ENCODE measurements around the gene THEMIS2. TPM values are rescaled to one million over a fixed set of nuclear protein-coding genes. Genes with fewer than 3 reads are reported as not detected.

The THEMIS2 gene
- total RNA-seq, 1 donor from 2014 or later = 0.79 TPM

Other genes starting within 250 kb of the THEMIS2 start
- gene FGR, start 237.4 kb upstream of the THEMIS2 start, total RNA-seq = 0.17 TPM in 1 of 2 replicates, not detected in the other
- gene IFI6, start 200.4 kb upstream of the THEMIS2 start, total RNA-seq = 3,307 and 4,155 TPM in 2 replicates
- 6.1 and 6.2 TPM in 2 replicates for gene FAM76A, start 146.6 kb upstream of the THEMIS2 start, total RNA-seq
- gene STX12, start 99.3 kb upstream of the THEMIS2 start, total RNA-seq = 62.1 and 64.0 TPM in 2 replicates
- gene PPP1R8, start 41.8 kb upstream of the THEMIS2 start, total RNA-seq = 35.6 and 37.6 TPM in 2 replicates
- 18.0 and 19.4 TPM in 2 replicates for gene RPA2, start 42.0 kb downstream of the THEMIS2 start, total RNA-seq
- gene SMPDL3B, start 62.5 kb downstream of the THEMIS2 start, total RNA-seq = 2.2 and 2.5 TPM in 2 replicates
- gene XKR8, start 87.4 kb downstream of the THEMIS2 start, total RNA-seq = 11.3 and 11.4 TPM in 2 replicates
- gene EYA3, start 216.1 kb downstream of the THEMIS2 start, total RNA-seq = 22.1 and 23.7 TPM in 2 replicates